Panc1 (cell line): ENCODE measurements around the gene COL28A1. TPM values are rescaled to one million over a fixed set of nuclear protein-coding genes. Genes with fewer than 3 reads are reported as not detected.

Experiments used
- ATAC-seq: fragments of 200-7000 bp; cut with Tn5 transposase; 2 replicates; pipeline ENCODE4 v1.9.1; 2020; ENCODE audit warnings: mild to moderate bottlenecking, moderate library complexity
- BruUV-seq: library from RNA; stranded (reverse); fragments of 400-500 nt; replicated peaks from 2 replicates; lab custom pipeline; 2021; lab: Mats Ljungman, UMichigan
- CTCF ChIA-PET: fragments of 300-600 bp; sonication (Branson Sonifier 250); formaldehyde crosslinking; loops from one replicate; lab custom pipeline; 2022; ENCODE audit warnings: antibody characterized with exemption; lab: Charles Lee
- POLR2A ChIA-PET: fragments of 300-600 bp; sonication (Branson Sonifier 250); formaldehyde crosslinking; loops from one replicate; lab custom pipeline; 2022; ENCODE audit warnings: antibody characterized with exemption; lab: Charles Lee
- DNase-seq: peaks from one replicate; pipeline ENCODE4 v3.0.0-alpha.2; 2010; ENCODE audit warnings: low read depth, low spot score
- H3K27ac ChIP-seq: 2 replicates; pipeline ENCODE4 v1.5.1; 2011; ENCODE audit warnings: mild to moderate bottlenecking, low read length, inconsistent platforms
- H3K27me3 ChIP-seq: fragments of 200-500 bp; sonication (Bioruptor generic); 2 replicates; pipeline ENCODE4 v1.6.0; 2014; ENCODE audit warnings: low read length, inconsistent platforms; ENCODE audit not compliant: control insufficient read depth, insufficient read depth
- H3K36me3 ChIP-seq: fragments of 200-500 bp; sonication (Bioruptor generic); 2 replicates; pipeline ENCODE4 v1.5.1; 2014; ENCODE audit warnings: inconsistent platforms, mild to moderate bottlenecking, low read length, moderate library complexity; ENCODE audit not compliant: control insufficient read depth, insufficient read depth
- H3K4me1 ChIP-seq: 2 replicates; pipeline ENCODE4 v1.5.1; 2011; ENCODE audit warnings: inconsistent platforms, mild to moderate bottlenecking, low read length, moderate library complexity; ENCODE audit not compliant: control insufficient read depth, insufficient read depth
- H3K4me3 ChIP-seq, 2 experiments: 2 replicates each; pipeline ENCODE4 v1.5.1; 2011 to 2012; ENCODE audit warnings: low read depth in 2 of 2, low read length in 2 of 2, mild to moderate bottlenecking in 2 of 2, inconsistent platforms in 1 of 2, moderate library complexity in 1 of 2
- H3K9me3 ChIP-seq: fragments of 200-500 bp; sonication (Bioruptor generic); 2 replicates; pipeline ENCODE4 v1.5.1; 2014; ENCODE audit warnings: low read depth, mild to moderate bottlenecking, inconsistent platforms, low read length, moderate library complexity; ENCODE audit not compliant: control insufficient read depth, insufficient read depth
- POLR2AphosphoS5 ChIP-seq: IDR thresholded peaks from 2 replicates; pipeline ENCODE4 v1.6.1; 2012; ENCODE audit warnings: mild to moderate bottlenecking, low read depth, low read length, moderate library complexity
- SIN3A ChIP-seq: IDR thresholded peaks from 2 replicates; pipeline ENCODE4 v1.6.1; 2012; ENCODE audit warnings: low read depth, mild to moderate bottlenecking, low read length, moderate library complexity, borderline replicate concordance; ENCODE audit not compliant: insufficient read depth
- TCF7L2 ChIP-seq: IDR thresholded peaks from 2 replicates; pipeline ENCODE4 v1.6.1; 2011; ENCODE audit warnings: mild to moderate bottlenecking, low read depth, low read length, inconsistent platforms
- in situ Hi-C: cut with HindIII; loops from 2 replicates; pipeline ENCODE4 v1.10.0; 2016; ENCODE audit warnings: low sequenced_read_pairs, low pct_unique_long_range_greater_than_20kb
- intact Hi-C: fragments of 100-400 bp; cut with micrococcal nuclease; formaldehyde crosslinking; loops from one replicate; pipeline ENCODE4 v1.10.0; 2022; ENCODE audit not compliant: unreplicated experiment
- total RNA-seq: library from RNA; stranded (reverse); gene quantifications from one replicate; pipeline ENCODE4 v1.2.1, GENCODE V29; 2021; ENCODE audit not compliant: unreplicated experiment
- TF ChIP-seq, protein P1 (sequence below), 2 experiments: IDR thresholded peaks; 2 replicates each; pipeline ENCODE4 v1.6.1; 2011 to 2012; ENCODE audit warnings: low read depth in 2 of 2, control low read depth in 1 of 2, low read length in 1 of 2, mild to moderate bottlenecking in 1 of 2, moderate library complexity in 1 of 2; ENCODE audit not compliant: insufficient read depth in 1 of 2
- TF ChIP-seq, protein P2 (sequence below): fragments of 450-650 bp; IDR thresholded peaks from 2 replicates; pipeline ENCODE4 v1.5.1; 2017; ENCODE audit warnings: mild to moderate bottlenecking

Gene COL28A1
- total RNA-seq, 1 experiment from 2014 or later: not detected

GRCh38 chr7:7573701-7574100 lies 38.0 kb upstream of the COL28A1 start:
- Histone ChIP-seq H3K27ac (no peak overlapping the region), H3K36me3 (0 out of 2 replicates have a peak, but pooled peaks cover 3% of the 10 kb centered on the region), H3K27me3 (no peaks in the 10 kb centered on the region), H3K9me3 (no peaks in the 10 kb centered on the region), H3K4me1 (peaks cover 8% of the 10 kb centered on the region), H3K4me3 (no peak overlapping the region)
- BruUV-seq: no TSS peak
- ChIA-PET CTCF (no interaction called here), POLR2A (interaction anchor here (1.0 kb wide), 1 partner anchor 67 kb away, joined by 3 read pairs; the partner anchor contains the start of gene UMAD1)
- TF ChIP-seq TCF7L2 (no peak), SIN3A (no peak), POLR2AphosphoS5 (no peak)
- TF ChIP-seq, protein P1, sequence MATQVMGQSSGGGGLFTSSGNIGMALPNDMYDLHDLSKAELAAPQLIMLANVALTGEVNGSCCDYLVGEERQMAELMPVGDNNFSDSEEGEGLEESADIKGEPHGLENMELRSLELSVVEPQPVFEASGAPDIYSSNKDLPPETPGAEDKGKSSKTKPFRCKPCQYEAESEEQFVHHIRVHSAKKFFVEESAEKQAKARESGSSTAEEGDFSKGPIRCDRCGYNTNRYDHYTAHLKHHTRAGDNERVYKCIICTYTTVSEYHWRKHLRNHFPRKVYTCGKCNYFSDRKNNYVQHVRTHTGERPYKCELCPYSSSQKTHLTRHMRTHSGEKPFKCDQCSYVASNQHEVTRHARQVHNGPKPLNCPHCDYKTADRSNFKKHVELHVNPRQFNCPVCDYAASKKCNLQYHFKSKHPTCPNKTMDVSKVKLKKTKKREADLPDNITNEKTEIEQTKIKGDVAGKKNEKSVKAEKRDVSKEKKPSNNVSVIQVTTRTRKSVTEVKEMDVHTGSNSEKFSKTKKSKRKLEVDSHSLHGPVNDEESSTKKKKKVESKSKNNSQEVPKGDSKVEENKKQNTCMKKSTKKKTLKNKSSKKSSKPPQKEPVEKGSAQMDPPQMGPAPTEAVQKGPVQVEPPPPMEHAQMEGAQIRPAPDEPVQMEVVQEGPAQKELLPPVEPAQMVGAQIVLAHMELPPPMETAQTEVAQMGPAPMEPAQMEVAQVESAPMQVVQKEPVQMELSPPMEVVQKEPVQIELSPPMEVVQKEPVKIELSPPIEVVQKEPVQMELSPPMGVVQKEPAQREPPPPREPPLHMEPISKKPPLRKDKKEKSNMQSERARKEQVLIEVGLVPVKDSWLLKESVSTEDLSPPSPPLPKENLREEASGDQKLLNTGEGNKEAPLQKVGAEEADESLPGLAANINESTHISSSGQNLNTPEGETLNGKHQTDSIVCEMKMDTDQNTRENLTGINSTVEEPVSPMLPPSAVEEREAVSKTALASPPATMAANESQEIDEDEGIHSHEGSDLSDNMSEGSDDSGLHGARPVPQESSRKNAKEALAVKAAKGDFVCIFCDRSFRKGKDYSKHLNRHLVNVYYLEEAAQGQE (IDR thresholded peaks at IDR 0.05; ENCODE audit: insufficient read depth in 1 of 2, low read depth in 2 of 2, low read length in 1 of 2): no peak
- TF ChIP-seq, protein P2, sequence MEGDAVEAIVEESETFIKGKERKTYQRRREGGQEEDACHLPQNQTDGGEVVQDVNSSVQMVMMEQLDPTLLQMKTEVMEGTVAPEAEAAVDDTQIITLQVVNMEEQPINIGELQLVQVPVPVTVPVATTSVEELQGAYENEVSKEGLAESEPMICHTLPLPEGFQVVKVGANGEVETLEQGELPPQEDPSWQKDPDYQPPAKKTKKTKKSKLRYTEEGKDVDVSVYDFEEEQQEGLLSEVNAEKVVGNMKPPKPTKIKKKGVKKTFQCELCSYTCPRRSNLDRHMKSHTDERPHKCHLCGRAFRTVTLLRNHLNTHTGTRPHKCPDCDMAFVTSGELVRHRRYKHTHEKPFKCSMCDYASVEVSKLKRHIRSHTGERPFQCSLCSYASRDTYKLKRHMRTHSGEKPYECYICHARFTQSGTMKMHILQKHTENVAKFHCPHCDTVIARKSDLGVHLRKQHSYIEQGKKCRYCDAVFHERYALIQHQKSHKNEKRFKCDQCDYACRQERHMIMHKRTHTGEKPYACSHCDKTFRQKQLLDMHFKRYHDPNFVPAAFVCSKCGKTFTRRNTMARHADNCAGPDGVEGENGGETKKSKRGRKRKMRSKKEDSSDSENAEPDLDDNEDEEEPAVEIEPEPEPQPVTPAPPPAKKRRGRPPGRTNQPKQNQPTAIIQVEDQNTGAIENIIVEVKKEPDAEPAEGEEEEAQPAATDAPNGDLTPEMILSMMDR: no peak
- intact Hi-C loops: no loop called here
- in situ Hi-C loops: no loop called here
- ATAC-seq (no peak), DNase-seq (no peak)

DNA sequence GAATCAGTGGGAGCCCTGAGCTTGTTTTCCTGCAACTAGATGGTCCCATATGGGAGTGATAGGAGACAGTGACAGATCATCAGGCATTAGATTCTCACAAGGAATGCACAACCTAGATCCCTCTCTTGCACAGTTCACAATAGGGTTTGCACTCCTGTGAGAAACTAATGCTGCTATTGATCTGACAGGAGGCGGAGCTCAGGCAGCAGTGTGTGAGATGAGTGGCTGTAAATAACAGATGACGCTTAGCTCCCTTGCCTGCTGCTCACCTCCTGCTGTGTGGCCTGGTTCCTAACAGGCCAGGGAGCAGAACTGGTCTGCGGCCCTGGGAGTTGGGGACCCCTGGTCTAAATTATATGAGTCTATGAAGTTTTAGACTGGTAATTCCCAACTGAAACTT lies 34.9 kb upstream of the COL28A1 start:
- ATAC-seq (no peak), DNase-seq (no peak)
- BruUV-seq: no TSS peak
- Histone ChIP-seq H3K27ac (no peak overlapping the region), H3K4me1 (peaks cover 20% of the 10 kb centered on the region), H3K36me3 (peaks cover 6% of the 10 kb centered on the region; the same call in 1 of the 2 replicates), H3K9me3 (no peaks in the 10 kb centered on the region), H3K27me3 (no peaks in the 10 kb centered on the region), H3K4me3 (no peak overlapping the region)
- ChIA-PET CTCF (no interaction called here), POLR2A (no interaction called here)
- intact Hi-C loops: no loop called here
- TF ChIP-seq POLR2AphosphoS5: no peak
- no peak for TF ChIP-seq TCF7L2
- TF ChIP-seq, protein P1 (IDR thresholded peaks at IDR 0.05; ENCODE audit: insufficient read depth in 1 of 2, low read depth in 2 of 2, low read length in 1 of 2): no peak
- no peak for TF ChIP-seq SIN3A
- TF ChIP-seq, protein P2: no peak
- in situ Hi-C loops: no loop called here
